T-helper 22 cell (primary cell): ENCODE data around the gene KCNQ2.

Source experiments
- DNase-seq: peaks from one replicate; pipeline ENCODE4 v3.0.0-alpha.2; 2020; ENCODE audit warnings: low read depth

The KCNQ2 gene

GRCh38 chr20:63417097-63417737 lies 55.2 kb downstream of the KCNQ2 start:
- no peak for DNase-seq

DNA sequence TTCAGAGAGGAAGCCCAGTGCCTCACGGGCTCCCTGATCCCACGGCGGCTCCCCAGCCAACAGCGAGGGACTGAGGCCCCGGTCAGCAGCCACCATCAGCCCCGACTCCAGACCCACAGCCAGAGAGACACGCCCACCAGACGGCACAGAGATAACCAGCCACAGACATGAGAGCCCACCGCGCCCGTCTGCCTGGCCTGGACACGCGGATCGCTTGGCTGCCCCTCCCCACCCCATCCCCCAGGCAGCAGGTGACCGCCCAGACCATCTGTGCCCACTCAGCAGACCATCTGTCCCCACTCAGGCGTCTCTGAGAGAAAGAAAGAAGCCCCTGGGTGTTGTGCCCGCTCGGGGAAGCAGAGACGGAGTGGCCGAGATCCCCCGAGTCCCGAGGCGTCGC lies 55.8 kb downstream of the KCNQ2 start:
- no peak for DNase-seq

DNA sequence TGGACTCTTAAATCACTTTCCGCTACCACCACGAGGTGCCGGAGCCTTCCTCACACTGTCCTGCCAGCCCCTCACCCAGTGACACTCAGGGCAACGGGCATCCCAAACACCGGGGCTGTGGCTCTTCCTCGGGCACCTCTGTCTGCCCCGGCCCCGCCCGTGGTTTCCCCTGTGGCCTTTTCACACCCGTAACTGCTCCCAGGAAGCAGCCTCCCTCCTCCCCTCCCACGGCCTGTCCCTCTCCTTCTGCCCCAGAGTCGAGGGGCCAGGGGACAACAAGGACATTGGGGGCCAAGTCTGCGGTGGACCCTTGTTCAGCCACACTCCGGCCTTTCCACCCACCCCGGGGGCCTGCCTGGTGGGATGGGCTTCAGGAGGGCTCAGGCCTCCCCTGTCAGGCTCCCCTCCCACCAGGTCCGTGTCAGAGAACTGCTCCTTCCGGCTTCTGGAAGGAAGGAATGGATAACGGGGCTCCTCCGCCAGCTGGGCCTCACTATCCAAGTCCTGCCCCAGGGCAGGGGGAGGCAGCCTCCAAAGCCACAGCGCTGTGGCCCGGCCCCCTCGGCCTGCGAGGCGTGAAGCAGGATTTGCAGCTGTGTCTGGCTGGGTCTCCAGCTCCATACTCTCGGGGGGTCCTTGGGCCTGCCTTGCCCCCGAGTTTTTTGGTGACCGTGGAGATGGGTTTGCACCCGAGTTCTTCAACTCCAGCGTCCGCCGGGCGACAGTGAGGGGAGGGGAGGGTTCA lies 56.6 kb downstream of the KCNQ2 start:
- no peak for DNase-seq

GRCh38 chr20:63414720-63415430 lies 57.6 kb downstream of the KCNQ2 start:
- no peak for DNase-seq

GRCh38 chr20:63413963-63414684 lies 58.3 kb downstream of the KCNQ2 start:
- DNase-seq = no peak

- DNase-seq = no peak
These were observed 59.1 kb downstream of the KCNQ2 start for GRCh38 chr20:63413323-63413722.

DNA sequence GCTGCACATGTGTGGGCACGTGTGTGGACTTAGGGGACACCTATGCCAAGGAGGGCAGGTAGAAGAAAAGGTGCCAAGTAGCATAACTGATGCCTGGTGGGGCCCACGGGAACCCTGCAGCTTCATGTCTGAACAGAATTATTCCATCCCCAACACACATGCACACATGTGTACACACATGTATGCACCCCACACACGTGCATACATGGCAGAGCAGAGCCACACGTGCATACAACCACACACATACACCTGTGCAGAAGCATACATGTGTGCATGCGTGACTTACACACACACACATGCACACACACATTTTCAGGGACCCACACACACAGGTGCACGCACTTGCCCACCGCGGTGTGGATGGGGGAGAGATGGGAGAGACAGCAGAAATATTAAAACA lies 59.6 kb downstream of the KCNQ2 start:
- no peak for DNase-seq

GRCh38 chr20:63411898-63412631 lies 60.4 kb downstream of the KCNQ2 start:
- DNase-seq = no peak

- no peak for DNase-seq
These were observed 61.1 kb downstream of the KCNQ2 start for GRCh38 chr20:63411151-63411897.

GRCh38 chr20:63409834-63410435 lies 62.5 kb downstream of the KCNQ2 start:
- no peak for DNase-seq

GRCh38 chr20:63409066-63409833 lies 63.2 kb downstream of the KCNQ2 start:
- DNase-seq = no peak

DNA sequence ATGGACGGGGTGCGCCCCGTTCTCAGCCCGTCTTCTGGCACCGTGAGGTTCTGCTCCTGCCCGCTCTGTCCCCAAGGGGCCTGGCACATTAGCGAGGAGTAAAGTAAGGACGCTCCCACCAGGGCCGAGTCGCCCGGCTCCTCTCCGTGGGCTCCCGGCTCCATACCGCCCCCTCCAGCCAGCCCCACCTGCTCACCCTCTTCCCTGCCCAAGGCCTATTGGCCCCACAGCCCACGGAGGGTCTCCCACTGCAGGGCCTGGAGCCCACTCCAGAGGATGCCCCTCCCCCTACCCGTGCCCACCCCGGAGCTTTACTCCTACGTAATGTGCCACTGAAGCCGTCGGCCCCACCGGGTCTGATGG lies 63.8 kb downstream of the KCNQ2 start:
- no peak for DNase-seq

GRCh38 chr20:63407928-63408683 lies 64.3 kb downstream of the KCNQ2 start:
- no peak for DNase-seq

DNA sequence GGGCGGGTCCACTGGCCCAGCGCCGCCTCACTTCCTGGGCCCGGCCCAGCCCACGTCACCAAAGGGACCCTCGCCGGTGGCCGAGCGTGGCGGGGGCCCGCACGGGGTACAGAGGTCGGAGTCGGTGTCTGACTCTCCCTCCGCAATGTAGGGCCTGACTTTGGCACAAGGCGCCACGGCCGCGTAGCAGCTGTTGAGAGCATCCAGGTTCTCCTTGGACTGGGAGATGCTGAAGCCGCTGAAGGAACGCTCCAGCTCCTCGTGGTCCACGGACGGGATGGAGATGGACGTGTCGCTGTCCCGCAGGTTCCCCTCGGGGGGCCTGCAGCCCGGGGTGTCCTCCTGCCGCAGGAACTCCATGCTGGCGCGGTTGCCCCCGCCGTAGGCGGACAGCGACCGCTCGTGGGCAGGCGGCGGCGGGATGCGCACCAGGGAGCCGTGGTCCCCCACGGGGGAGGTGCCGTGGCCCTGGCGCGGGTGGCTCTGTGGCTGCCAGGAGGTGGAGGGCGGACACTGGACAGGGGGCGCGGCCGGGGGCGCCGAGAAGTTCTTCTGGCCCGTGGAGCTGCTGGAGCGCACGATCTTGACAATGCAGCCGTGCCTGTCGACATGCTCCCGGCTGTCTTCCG lies 65.7 kb downstream of the KCNQ2 start:
- DNase-seq = no peak

DNA sequence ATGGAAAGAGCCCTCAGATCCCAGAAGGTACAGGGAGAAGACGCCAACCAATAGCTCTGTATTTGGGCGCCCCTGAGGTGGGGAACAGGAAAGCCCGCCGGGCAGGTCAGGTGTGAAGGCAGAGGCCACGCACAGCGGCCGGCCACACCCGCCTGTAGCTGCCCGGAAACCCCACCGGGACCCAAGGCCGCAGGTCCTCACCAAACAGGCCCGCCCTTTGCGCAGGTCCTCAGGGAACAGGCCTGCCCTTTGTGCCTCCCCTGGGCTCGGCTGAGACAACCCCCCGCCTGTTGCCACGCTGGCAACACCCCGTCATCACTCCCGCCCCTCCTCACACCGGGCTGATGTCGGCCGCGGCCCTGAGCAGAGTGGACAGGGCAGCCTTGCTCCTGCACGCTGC lies 66.4 kb downstream of the KCNQ2 start:
- no peak for DNase-seq

DNA sequence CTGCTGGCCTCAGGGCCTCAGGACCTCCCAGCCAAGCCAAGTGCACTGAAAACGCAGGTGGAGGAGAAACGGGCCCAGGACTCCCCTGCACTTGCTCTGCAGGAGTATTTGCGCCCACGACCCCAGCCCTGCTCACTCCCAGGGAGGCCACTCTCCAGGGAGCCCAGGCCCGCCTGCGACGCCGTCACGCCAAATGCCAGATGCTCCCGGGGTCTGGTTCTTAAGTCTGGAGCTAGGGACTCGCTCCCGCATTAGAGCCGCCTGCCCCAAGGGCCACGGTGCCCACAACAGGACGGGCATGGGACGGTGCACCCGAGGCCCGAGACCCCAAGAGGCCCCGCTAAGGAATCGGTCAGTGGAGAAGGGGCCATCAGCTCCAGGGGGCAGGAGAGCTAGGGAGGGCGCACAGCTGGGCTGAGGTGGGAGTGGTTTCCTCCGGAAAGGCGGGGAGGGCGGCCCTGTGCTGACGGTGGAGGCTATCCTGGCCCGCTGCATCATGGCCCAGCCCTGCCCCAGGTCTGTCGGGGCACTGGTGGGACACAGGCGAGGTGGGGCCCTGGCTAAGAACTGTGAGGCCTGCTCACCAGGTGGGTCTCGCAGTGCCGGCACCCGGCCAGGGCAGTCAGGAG lies 67.2 kb downstream of the KCNQ2 start:
- DNase-seq = no peak

DNA sequence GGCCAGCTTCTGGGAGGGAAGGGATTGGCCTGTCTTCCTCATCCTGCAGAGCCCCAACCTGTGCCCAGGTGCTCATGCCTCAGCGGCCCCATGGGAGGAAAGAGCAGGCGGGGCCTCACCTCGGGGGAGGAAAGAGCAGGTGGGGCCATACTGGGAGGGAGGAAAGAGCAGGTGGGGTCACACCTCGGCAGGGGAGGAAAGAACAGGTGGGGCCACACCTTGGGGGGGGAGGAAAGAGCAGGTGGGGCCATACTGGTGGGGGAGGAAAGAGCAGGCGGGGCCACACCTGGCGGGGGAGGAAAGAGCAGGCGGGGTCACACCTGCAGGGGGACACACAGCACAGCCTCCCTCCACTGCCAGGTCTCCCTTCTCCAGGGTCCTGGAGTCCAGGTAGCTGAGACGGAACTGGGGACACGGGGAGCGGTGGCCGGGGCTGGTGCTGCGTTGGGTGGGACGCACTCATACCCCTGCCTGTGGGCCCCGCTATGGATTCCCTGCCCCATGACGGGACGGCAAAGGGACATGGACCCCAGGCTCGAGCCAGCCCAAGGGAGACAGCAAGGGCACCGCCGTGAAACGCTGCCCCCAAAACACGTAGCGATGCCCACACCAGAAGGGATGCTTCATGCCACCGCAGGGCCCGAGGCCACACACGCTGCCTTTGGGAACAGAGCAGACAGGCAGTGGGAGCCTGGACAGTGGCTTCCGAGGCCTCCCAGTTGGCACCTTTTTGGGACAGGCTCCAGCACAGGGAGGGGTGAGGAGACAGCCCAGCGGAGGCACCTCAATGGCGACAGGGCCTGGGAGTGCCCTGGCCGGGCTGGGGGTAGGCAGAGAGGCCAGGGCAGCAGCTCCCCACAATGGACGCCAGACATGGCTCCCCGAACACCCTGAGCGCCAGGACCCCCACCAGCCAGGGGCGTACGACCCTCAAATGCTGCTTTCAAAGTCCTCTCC lies 68.0 kb downstream of the KCNQ2 start:
- DNase-seq = no peak
